GM12874 (cell line): ENCODE measurements around the gene EHMT1.

Source experiments
- CTCF ChIP-seq: IDR thresholded peaks from 2 replicates; pipeline ENCODE4 v1.5.1; 2011; ENCODE audit warnings: low read depth, mild to moderate bottlenecking, control low read depth, low read length, moderate library complexity; ENCODE audit not compliant: insufficient read depth

EHMT1 gene

DNA sequence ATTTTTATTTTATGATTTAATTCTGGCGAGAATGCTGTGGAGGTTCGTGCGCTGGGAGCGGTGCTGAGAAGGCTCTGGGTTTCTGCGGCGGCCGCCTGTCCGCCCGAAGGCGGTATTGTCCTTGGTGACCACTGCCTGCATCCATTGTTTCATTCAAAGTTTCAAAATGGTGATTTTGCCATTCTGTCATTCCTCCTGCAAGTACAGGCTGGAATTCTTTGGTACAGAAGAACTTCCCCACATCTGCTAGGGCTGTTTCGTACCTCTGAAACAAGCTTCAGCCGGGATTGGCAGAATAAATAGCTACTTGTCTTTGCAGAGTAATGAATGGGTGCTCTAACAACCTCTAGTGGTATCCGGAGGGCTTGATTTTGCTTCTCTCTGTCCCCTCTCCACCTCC lies 146.2 kb downstream of the EHMT1 start:
- TF ChIP-seq CTCF: no peak

GRCh38 chr9:137765536-137765935 lies 146.7 kb downstream of the EHMT1 start:
- TF ChIP-seq CTCF: no peak

DNA sequence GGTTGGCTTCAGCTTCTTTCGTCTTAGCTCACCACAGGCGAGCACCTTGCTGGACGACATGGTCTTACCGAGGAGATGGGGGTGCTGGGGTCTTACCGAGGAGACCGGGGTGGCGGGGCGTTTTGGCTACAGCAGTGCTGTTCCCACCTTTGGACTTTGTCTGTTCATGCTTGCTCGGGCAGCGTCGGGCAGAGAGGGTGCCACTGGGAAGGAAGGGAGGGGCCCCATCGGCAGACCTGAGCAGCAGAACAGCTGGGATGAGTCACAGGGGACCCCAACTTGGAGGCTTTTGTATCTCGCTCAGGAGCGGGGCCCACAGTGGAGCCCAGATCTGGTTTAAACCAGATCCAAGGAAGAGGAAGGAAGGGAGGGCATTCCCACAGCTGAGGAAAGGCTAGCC lies 152.8 kb downstream of the EHMT1 start:
- TF ChIP-seq CTCF: no peak

- TF ChIP-seq CTCF: peak; percentile 24; the same call in 1 of the 2 replicates
Observed at GRCh38 chr9:137772281-137772873, 153.6 kb downstream of the EHMT1 start.

DNA sequence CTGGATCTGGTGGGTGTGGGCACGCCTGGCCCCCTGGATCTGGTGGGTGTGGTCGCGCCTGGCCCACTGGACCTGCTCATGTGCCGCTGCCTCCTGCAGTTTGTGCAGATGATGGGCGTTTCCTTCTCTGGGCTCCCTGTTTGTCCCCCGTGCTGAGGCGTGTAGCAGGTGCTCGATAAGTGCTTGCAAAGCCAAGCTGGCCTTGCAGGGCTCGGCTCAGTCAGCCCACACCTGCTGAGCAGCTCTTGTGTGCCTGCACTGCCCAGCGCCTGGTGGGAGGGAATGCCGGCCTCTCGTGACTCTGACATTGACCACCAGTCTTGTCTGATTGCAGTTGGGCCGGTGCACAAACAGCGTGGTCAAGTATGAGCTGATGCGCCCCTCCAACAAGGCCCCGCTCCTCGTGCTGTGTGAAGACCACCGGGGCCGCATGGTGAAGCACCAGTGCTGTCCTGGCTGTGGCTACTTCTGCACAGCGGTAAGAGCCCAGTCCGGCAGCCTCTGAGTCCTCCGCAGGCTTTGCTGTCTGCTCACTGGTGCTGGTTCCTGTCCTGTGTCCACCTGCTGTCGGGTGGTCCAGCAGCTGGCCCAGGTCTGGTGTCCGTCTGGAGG lies 156.1 kb downstream of the EHMT1 start:
- TF ChIP-seq CTCF: no peak

DNA sequence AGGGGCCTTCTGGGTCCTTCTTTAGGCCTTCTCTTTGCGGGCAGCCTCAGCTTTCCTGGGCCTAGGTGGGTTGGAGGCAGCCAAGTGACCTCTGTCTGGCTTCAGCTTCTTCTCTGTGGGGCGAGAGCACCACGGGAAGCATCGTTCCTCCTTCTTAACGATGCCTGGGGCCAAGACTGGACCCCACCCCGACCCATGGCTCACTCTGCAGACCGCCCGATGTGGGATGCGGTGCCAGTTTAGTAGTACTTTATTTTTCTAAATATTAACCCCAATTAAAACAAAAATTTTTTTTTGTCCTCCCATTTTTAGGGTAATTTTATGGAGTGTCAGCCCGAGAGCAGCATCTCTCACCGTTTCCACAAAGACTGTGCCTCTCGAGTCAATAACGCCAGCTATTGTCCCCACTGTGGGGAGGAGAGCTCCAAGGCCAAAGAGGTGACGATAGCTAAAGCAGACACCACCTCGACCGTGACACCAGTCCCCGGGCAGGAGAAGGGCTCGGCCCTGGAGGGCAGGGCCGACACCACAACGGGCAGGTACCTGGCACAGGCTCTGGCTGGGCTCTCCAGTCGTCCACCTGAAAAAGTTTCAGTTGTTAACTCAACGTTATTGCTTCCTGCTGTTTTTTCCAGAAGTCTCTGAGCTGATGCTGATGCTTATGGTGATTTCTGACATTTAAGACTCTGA lies 157.6 kb downstream of the EHMT1 start:
- no peak for TF ChIP-seq CTCF

DNA sequence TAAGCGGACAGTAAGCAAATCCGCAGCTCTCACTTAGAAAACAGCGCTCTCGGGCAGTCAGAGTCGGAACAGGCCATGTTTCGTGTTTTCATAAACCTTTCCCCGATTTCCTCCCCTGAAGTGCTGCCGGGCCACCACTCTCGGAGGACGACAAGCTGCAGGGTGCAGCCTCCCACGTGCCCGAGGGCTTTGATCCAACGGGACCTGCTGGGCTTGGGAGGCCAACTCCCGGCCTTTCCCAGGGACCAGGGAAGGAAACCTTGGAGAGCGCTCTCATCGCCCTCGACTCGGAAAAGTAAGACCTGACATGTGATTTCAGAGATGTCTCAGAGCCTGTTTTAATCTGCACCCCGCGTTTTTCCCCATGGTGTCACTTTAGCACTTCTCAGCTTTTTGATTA lies 159.0 kb downstream of the EHMT1 start:
- TF ChIP-seq CTCF: no peak
